Natural killer cell (primary cell): ENCODE data around the gene ART3. TPM values are rescaled to one million over a fixed set of nuclear protein-coding genes. Genes with fewer than 3 reads are reported as not detected.
"Not testable (repeated sequence)": the region's sequence is repeated elsewhere in the genome, so short reads cannot be mapped to it uniquely, and the experiment has no call there.

ENCODE experiments used
- ATAC-seq, 3 donors: fragments of 150-1000 bp in 2 of 3; fragments of 200-7000 bp in 1 of 3; cut with Tn5 transposase; 1 replicate in 1 of 3; 2 replicates in 2 of 3; pipeline ENCODE4 v1.10.0; 2021; ENCODE audit warnings: mild to moderate bottlenecking in 2 of 3, moderate library complexity in 2 of 3
- DNase-seq, 2 donors: peaks; one replicate each; pipeline versions ENCODE4 v3.0.0 to v3.0.0-alpha.2; 2013 to 2021; ENCODE audit warnings: mixed read lengths in 1 of 2
- H3K27ac ChIP-seq: one replicate; pipeline ENCODE4 v1.5.1; 2013; ENCODE audit warnings: mild to moderate bottlenecking, low read length
- H3K27me3 ChIP-seq: one replicate; pipeline ENCODE4 v1.6.1; 2013; ENCODE audit warnings: low read length; ENCODE audit not compliant: control insufficient read depth, insufficient read depth
- H3K36me3 ChIP-seq: one replicate; pipeline ENCODE4 v1.6.1; 2013; ENCODE audit warnings: low read length; ENCODE audit not compliant: control insufficient read depth, insufficient read depth
- H3K4me1 ChIP-seq: one replicate; pipeline ENCODE4 v1.6.1; 2013; ENCODE audit warnings: low read length; ENCODE audit not compliant: control insufficient read depth, insufficient read depth
- H3K4me3 ChIP-seq: one replicate; pipeline ENCODE4 v1.5.1; 2013; ENCODE audit warnings: low read length
- H3K9me3 ChIP-seq: one replicate; pipeline ENCODE4 v1.6.1; 2013; ENCODE audit warnings: low read length; ENCODE audit not compliant: control insufficient read depth, insufficient read depth
- H3K27ac Mint-ChIP-seq, 2 donors: one replicate each; pipeline ENCODE4 v1.8.0; 2022; ENCODE audit warnings: mild to moderate bottlenecking in 2 of 2, mixed read lengths in 2 of 2, moderate library complexity in 1 of 2
- H3K27me3 Mint-ChIP-seq, 2 donors: one replicate each; pipeline ENCODE4 v1.8.0; 2022; ENCODE audit warnings: low read depth in 2 of 2, mixed read lengths in 2 of 2
- H3K36me3 Mint-ChIP-seq: one replicate; pipeline ENCODE4 v1.8.0; 2022; ENCODE audit warnings: mixed read lengths
- H3K4me1 Mint-ChIP-seq, 2 donors: one replicate each; pipeline ENCODE4 v1.8.0; 2022; ENCODE audit warnings: mixed read lengths in 2 of 2
- H3K4me3 Mint-ChIP-seq: one replicate; pipeline ENCODE4 v1.8.0; 2022; ENCODE audit warnings: mild to moderate bottlenecking, moderate library complexity, mixed read lengths
- H3K9me3 Mint-ChIP-seq, 2 donors: one replicate each; pipeline ENCODE4 v1.8.0; 2022; ENCODE audit warnings: mixed read lengths in 2 of 2
- WGBS: methylation state at CpG from one replicate; pipeline ENCODE4 v1.1.7; 2013; ENCODE audit warnings: missing lambda C conversion rate; ENCODE audit not compliant: insufficient coverage; 5-methylcytosine and 5-hydroxymethylcytosine counted together
- intact Hi-C: fragments of 100-400 bp; cut with micrococcal nuclease; formaldehyde crosslinking; loops from one replicate; pipeline ENCODE4 v1.14.2; 2022
- total RNA-seq, 4 donors: library from RNA; stranded (reverse); fragments of 120-200 nt in 1 of 4; gene quantifications; one replicate each; pipeline versions ENCODE4 v1.2.3 to v1.2.4, GENCODE V29; 2013 to 2022
- TF ChIP-seq, protein P1 (sequence below): fragments of 200-600 bp; IDR thresholded peaks from one replicate; pipeline ENCODE4 v1.8.0; 2022; ENCODE audit warnings: antibody characterized with exemption

ART3 gene
- total RNA-seq, 3 donors from 2014 or later (not counting 1 experiment from before 2014, with no cell fraction given), result not detected

DNA sequence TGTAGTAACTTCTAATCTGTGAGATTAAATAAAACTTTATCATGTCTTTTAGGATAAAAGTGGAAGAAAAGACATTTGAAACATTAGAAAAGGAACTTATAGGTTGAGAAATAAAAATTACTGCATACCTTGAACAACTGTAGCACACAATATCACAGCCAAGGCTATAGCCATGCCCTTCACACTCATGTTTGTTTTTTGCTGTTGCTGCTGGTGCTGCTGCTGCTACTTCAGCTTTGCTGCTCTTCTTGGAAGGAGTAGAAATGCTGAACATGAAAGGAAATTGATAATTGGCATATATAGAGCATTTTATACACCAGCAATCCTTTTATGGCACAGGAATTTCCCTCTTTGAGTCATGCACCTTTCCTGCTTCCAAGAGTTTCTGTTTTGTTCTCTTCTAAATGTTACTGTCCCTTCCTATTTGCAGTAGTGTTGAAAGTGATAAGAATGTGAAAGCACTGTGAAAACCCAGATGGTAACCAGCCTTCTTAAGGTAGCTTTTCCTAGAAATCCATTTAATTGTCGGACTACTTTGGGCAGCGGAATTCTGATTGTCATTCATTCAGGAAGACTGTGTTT lies 38.6 kb upstream of the ART3 start, which contains the start of gene CXCL11:
CXCL11 (minus strand) TSS at position 272 of the 582 bp plus-strand sequence; CDS start at position 189, 83 bp downstream.
- no peaks in the 10 kb centered on the region for H3K27me3 ChIP-seq
- DNase-seq (no peak), ATAC-seq (no peak)
- no peaks in the 10 kb centered on the region for H3K9me3 ChIP-seq
- Mint-ChIP-seq H3K9me3 (no peaks in the 10 kb centered on the region), H3K4me1 (no peaks in the 10 kb centered on the region), H3K36me3 (no peaks in the 10 kb centered on the region), H3K27me3 (peaks cover 5 to 6% of the 10 kb centered on the region in 2 donors), H3K27ac (no peak within 1 kb of the TSS), H3K4me3 (no peak within 1 kb of the TSS)
- no peaks in the 10 kb centered on the region for H3K36me3 ChIP-seq
- WGBS, result 69% methylated on average over 2 of the region's 2 CpGs
- intact Hi-C loops, result no loop called here
- H3K27ac ChIP-seq, result no peak within 1 kb of the TSS
- TF ChIP-seq, protein P1, sequence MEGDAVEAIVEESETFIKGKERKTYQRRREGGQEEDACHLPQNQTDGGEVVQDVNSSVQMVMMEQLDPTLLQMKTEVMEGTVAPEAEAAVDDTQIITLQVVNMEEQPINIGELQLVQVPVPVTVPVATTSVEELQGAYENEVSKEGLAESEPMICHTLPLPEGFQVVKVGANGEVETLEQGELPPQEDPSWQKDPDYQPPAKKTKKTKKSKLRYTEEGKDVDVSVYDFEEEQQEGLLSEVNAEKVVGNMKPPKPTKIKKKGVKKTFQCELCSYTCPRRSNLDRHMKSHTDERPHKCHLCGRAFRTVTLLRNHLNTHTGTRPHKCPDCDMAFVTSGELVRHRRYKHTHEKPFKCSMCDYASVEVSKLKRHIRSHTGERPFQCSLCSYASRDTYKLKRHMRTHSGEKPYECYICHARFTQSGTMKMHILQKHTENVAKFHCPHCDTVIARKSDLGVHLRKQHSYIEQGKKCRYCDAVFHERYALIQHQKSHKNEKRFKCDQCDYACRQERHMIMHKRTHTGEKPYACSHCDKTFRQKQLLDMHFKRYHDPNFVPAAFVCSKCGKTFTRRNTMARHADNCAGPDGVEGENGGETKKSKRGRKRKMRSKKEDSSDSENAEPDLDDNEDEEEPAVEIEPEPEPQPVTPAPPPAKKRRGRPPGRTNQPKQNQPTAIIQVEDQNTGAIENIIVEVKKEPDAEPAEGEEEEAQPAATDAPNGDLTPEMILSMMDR, result no peak
- no peak within 1 kb of the TSS for H3K4me3 ChIP-seq
- no peaks in the 10 kb centered on the region for H3K4me1 ChIP-seq

DNA sequence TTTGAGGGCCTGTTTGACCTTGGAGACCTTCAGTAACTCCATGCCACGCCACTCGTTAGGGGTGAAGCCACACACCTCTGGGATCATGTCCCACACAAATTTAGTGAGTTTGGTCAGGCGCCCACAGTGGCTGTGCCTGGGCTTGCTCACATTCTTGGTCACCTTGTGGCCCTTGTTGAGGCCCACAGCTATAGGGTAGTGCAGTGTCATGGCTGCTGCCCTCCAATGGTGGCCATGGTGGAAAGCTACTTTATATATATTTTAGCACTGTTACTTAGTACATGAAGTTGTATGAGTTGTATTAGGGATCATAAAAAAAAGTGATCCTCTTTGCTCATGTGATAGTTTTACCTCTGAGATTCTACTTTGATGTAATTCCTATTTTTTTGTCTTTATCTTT lies 37.7 kb upstream of the ART3 start:
- intact Hi-C loops, result no loop called here
- Mint-ChIP-seq H3K4me1 (no peaks in the 10 kb centered on the region), H3K36me3 (no peaks in the 10 kb centered on the region), H3K27me3 (peaks cover 7 to 9% of the 10 kb centered on the region in 2 donors), H3K27ac (no peak overlapping the region), H3K9me3 (no peaks in the 10 kb centered on the region), H3K4me3 (no peak overlapping the region)
- no peaks in the 10 kb centered on the region for H3K4me1 ChIP-seq
- WGBS, result 97% methylated on average over 3 of the region's 3 CpGs
- ATAC-seq, result no peak
- no peaks in the 10 kb centered on the region for H3K27me3 ChIP-seq
- TF ChIP-seq, protein P1, result no peak
- H3K27ac ChIP-seq, result no peak overlapping the region
- DNase-seq, result no peak
- H3K36me3 ChIP-seq, result no peaks in the 10 kb centered on the region
- no peaks in the 10 kb centered on the region for H3K9me3 ChIP-seq
- no peak overlapping the region for H3K4me3 ChIP-seq

DNA sequence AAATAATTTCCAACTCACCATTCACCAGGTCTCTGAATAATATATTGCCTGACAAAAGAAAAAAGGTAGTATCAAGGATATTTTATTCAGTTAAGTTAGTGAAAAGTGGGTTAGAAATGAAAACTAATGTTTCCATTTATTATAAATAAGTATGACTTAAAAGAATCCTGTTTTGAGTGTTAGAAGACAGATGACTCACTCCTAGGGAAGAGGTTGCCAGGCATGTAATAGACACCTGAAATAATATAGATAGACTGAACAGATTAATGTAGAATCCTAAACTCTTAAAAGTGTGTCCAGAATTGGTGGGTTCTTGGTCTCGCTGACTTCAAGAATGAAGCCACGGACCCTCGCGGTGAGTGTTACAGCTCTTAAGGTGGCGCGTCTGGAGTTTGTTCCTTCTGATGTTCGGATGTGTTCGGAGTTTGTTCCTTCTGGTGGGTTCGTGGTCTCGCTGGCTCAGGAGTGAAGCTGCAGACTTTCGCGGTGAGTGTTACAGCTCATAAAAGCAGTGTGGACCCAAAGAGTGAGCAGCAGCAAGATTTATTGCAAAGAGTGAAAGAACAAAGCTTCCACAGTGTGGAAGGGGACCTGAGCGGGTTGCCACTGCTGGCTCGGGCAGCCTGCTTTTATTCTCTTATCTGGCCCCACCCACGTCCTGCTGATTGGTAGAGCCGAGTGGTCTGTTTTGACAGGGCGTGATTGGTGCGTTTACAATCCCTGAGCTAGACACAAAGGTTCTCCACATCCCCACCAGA lies 32.1 kb upstream of the ART3 start:
- H3K36me3 ChIP-seq, H3K4me1 Mint-ChIP-seq, H3K36me3 Mint-ChIP-seq, H3K9me3 Mint-ChIP-seq, ATAC-seq, H3K27ac Mint-ChIP-seq, intact Hi-C loops, H3K4me1 ChIP-seq, H3K4me3 ChIP-seq, H3K9me3 ChIP-seq, H3K4me3 Mint-ChIP-seq, H3K27ac ChIP-seq, DNase-seq, H3K27me3 ChIP-seq: not testable (repeated sequence)
- 81% methylated on average over 7 of the region's 18 CpGs for WGBS
- peaks cover 9 to 12% of the 10 kb centered on the region in 2 donors for H3K27me3 Mint-ChIP-seq

DNA sequence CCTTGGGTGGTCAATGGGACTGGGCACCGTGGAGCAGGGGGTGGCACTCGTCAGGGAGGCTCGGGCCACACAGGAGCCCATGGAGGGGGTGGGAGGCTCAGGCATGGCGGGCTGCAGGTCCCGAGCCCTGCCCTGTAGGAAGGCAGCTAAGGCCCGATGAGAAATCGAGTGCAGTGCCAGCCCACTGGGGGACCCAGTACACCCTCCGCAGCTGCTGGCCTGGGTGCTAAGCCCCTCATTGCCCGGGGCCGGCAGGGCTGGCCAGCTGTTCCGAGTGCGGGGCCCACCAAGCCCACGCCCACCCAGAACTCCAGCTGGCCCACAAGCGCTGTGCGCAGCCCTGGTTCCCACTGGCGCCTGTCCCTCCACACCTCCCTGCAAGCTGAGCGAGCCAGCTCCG lies 31.2 kb upstream of the ART3 start:
- H3K27ac ChIP-seq, H3K36me3 Mint-ChIP-seq, H3K9me3 ChIP-seq, H3K4me1 ChIP-seq, H3K27me3 ChIP-seq, ATAC-seq, H3K9me3 Mint-ChIP-seq, H3K4me3 Mint-ChIP-seq, H3K36me3 ChIP-seq, H3K4me1 Mint-ChIP-seq, DNase-seq, intact Hi-C loops, H3K4me3 ChIP-seq, H3K27ac Mint-ChIP-seq: not testable (repeated sequence)
- H3K27me3 Mint-ChIP-seq, result peaks cover 9 to 12% of the 10 kb centered on the region in 2 donors
- WGBS, result 95% methylated on average over 18 of the region's 18 CpGs

DNA sequence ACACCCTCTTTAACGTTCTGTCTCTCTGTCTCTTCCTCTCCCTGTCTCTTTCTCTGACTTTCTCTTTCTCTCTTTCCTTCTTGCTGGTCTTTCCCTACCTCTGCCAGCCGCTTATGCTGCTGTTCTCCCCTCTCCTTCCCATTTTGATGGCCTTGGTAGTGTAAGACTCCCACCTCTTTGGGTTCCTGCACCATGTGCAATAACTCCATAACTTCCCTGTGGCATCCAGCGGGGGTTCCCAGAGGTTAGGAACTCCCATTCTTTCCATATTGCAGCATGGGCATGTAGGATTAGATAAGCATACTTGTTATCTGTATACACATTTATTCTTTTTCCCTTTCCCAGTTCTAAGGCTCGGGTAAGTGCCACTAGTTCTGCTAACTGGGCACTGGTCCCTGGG lies 29.8 kb upstream of the ART3 start:
- 83% methylated on average over 2 of the region's 4 CpGs for WGBS
- H3K9me3 Mint-ChIP-seq, ATAC-seq, intact Hi-C loops, H3K4me3 Mint-ChIP-seq, H3K27ac Mint-ChIP-seq, H3K4me3 ChIP-seq, H3K4me1 Mint-ChIP-seq, H3K36me3 ChIP-seq, H3K27ac ChIP-seq, H3K27me3 ChIP-seq, H3K4me1 ChIP-seq, H3K9me3 ChIP-seq, H3K36me3 Mint-ChIP-seq, DNase-seq: not testable (repeated sequence)
- peaks cover 9 to 12% of the 10 kb centered on the region in 2 donors for H3K27me3 Mint-ChIP-seq

DNA sequence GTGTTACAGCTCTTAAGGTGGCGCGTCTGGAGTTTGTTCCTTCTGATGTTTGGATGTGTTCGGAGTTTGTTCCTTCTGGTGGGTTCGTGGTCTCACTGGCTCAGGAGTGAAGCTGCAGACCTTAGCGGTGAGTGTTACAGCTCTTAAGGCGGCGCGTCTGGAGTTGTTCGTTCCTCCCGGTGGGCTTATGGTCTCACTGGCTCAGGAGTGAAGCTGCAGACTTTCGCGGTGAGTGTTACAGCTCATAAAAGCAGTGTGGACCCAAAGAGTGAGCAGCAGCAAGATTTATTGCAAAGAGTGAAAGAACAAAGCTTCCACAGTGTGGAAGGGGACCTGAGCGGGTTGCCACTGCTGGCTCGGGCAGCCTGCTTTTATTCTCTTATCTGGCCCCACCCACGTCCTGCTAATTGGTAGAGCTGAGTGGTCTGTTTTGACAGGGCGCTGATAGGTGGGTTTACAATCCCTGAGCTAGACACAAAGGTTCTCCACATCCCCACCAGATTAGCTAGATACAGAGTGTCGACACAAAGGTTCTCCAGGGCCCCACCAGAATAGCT lies 24.6 kb upstream of the ART3 start:
- H3K27me3 ChIP-seq, H3K27me3 Mint-ChIP-seq, ATAC-seq, H3K4me1 Mint-ChIP-seq, H3K9me3 ChIP-seq, H3K27ac Mint-ChIP-seq, intact Hi-C loops, H3K4me3 ChIP-seq, H3K27ac ChIP-seq, H3K36me3 Mint-ChIP-seq, H3K36me3 ChIP-seq, DNase-seq, H3K4me3 Mint-ChIP-seq, H3K4me1 ChIP-seq, H3K9me3 Mint-ChIP-seq: not testable (repeated sequence)
- WGBS, result 91% methylated on average over 13 of the region's 17 CpGs
